Fibroblast of lung (primary cell): ENCODE results near the gene HPS3.

Source experiments
- CTCF ChIP-seq, 2 donors: IDR thresholded peaks in 1 of 2; conservative IDR thresholded peaks in 1 of 2; 1 replicate in 1 of 2; 2 replicates in 1 of 2; pipeline ENCODE4 v1.5.1; 2011 to 2012; ENCODE audit warnings: low read length in 2 of 2, control low read depth in 1 of 2, inconsistent platforms in 1 of 2, low read depth in 1 of 2, mild to moderate bottlenecking in 1 of 2
- EZH2 ChIP-seq: IDR thresholded peaks from 2 replicates; pipeline ENCODE4 v1.5.1; 2012; ENCODE audit warnings: low read length, control low read depth, mild to moderate bottlenecking; ENCODE audit errors: missing control alignments

GRCh38 chr3:149104484-149104883, 25.0 kb upstream of the HPS3 start:
- TF ChIP-seq CTCF (conservative IDR thresholded peaks at IDR 0.05 in 1 of 2, IDR thresholded peaks at IDR 0.05 in 1 of 2; ENCODE audit: low read depth in 1 of 2, low read length in 2 of 2) (no peak), EZH2 (no peak)
